ENCODE data around the gene SEC63.
"Not testable (repeated sequence)": the region's sequence is repeated elsewhere in the genome, so short reads cannot be mapped to it uniquely, and the experiment has no call there.

Gene SEC63

DNA sequence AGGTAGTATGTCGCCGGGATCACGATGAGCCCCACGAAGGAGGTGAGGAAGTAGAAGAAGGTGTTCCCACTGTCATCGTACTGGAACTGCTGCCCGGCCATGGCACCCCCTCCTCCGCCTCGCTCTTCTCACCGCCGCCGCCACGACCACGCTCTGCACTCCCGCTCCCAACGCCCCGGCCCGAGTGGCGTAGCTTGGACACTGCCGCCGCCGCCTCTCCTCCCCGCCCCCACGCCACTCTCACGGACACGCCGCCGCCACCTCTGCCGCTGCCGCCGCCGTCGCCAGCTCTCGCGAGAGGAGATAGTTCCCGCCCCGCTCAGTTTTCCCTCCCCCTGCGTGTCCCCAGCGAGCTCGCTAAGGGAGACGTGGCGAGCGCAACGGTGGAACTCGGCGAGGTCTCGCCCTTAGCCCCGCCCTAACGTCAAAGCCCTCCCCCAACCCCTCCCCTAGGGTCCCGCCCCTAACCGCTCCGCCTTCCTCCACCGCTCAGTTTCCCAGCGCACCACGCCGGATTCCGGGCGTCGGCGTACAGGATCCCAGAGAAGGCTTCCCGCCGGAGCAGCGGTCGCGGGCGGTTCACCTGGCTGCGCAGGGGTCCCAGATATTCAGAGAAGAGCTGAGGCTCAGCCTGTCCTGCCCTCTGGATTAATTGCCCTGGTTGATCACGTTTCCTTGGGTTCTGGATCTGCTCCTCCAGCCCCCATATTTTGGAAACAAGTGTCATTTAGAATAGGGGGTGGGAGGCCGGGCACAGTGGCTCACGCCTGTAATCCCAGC lies at the start of gene SEC63:
SEC63 (minus strand) TSS at position 300 of the 780 bp plus-strand sequence; CDS start at position 101, 199 bp downstream.
- DNase-seq = peak; percentile 98

DNA sequence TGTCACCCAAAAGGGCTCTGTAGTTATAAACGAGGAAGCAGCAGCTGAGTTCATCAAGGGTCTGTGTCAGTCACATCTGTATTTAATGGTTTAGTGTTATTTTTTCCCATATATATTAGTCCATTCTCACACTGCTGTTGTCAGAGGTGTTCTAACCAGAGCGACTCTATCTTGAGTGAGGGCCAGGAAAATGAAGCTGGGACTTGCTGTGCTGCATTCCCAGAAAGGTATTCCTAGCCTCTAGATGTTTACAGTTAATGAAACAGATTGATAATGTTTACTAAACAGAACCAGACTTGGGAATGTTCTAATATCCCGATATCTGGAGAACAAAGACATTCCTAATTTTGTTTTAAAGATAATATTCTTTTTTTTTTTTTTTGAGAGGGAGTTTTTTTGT lies 48.0 kb upstream of the SEC63 start:
- no peak for DNase-seq

DNA sequence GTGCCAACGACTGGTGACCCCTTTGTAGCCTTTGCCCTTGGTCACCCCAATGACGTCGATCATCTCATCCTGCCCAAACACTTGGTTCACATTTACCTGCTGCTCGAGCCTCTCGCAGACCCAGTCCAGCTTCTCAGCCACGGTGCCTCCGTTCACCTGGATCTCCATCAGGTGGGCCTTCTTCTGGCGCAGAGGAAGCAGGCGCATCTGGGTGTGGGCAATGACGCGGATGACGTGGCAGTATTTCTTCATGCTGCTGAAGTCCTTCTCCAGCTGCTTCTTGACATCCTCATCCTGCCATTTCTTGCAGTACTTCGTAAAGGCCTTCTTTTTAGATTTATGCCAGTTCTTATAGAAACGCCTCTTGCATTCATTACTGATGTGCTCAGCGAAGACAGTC lies 46.9 kb upstream of the SEC63 start:
- DNase-seq = no peak

- no peak for DNase-seq
Observed at GRCh38 chr6:108002365-108003221, 44.6 kb upstream of the SEC63 start.

DNA sequence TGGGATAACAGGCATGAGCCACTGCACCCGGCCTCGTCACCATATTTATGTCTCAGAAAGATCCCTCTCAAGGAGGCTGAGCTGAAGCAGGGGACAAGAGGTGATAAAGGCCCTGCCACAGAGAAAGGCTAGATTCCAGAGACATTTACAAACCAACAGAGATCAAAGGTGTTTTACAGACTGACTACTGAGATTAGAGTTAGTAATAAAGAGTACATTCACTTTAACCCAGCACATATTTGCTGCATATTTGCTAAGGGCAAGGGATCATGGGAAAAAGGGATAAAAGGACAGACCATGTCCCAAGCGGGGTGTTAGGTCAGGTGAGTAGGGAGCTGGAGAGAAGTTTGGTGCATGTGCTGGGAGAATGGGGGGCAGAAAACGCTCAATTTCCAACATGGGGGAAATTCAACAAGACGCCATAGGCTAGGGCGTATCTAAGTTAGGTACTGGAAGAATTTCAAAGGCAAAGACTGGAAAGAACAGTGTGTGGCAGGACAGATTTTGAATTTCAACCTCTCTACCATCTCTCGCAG lies 43.8 kb upstream of the SEC63 start:
- DNase-seq = no peak

- DNase-seq = not testable (repeated sequence)
Observed at GRCh38 chr6:108000259-108000658, 42.3 kb upstream of the SEC63 start.

- DNase-seq = no peak
Observed at GRCh38 chr6:107999341-107999740, 41.3 kb upstream of the SEC63 start.

GRCh38 chr6:107991772-107992550 lies 34.0 kb upstream of the SEC63 start:
- no peak for DNase-seq

- DNase-seq = no peak
Observed at GRCh38 chr6:107991061-107991460, 33.1 kb upstream of the SEC63 start.

- not testable (repeated sequence) for DNase-seq
Observed at GRCh38 chr6:107990587-107990986, 32.6 kb upstream of the SEC63 start.

- no peak for DNase-seq
Observed at GRCh38 chr6:107989166-107990094, 31.4 kb upstream of the SEC63 start.

GRCh38 chr6:107988570-107988969 lies 30.6 kb upstream of the SEC63 start:
- no peak for DNase-seq

DNA sequence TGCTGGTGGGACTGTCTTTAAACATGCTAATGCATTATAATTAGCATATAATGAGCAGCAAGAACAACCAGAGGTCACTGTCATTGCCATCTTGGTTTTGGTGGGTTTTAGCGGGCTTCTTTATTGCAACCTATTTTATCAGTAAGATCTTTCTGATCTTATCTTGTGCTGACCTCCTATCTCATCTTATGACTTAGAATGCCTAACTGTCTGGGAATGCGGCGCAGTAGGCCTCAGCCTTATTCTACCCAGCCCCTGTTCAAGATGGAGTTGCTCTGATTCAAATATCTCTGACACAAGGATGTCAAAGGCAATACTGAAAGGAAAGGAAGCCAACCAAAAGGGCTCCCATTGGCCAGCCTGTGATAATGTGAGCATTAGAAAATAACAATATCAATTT lies 29.8 kb upstream of the SEC63 start:
- no peak for DNase-seq

DNA sequence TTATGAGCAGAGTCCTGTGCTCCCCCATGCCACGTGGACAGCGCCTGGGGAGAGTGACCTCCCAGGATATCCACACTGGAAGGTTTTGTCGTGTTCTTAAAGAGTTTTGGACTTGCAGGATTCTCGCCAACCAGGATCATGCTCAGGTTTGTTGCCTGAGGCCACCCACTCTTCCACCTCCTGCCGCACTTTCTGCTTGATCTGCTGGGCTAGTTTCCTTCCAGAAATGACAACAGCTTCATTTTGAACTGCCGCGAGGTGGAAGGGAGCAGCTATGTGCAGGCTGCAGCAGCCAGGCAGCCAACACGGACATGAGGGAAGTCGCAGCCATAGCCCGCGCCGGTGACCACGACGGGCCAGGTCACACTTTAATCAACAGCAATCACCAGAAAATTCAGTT lies 27.7 kb upstream of the SEC63 start:
- DNase-seq = no peak

DNA sequence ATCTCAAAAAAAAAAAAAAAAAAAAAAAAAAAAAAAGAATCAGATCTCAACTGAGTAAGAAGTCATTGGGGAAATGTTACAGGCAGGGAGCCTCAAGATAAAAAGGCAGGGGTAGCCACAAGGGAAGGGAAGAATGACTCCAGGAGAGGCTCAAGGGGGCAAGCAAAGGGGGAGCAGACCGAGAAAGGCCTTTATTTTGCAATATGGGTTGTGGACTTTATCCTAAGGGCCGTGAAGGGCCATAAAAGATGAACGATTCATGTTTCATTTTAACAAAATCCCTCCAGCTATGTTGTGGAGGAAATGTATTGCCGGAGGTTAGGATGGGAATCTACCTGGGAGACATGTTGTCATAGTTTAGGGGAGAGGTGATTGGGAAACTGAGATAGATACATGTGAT lies 25.8 kb upstream of the SEC63 start:
- DNase-seq = no peak

DNA sequence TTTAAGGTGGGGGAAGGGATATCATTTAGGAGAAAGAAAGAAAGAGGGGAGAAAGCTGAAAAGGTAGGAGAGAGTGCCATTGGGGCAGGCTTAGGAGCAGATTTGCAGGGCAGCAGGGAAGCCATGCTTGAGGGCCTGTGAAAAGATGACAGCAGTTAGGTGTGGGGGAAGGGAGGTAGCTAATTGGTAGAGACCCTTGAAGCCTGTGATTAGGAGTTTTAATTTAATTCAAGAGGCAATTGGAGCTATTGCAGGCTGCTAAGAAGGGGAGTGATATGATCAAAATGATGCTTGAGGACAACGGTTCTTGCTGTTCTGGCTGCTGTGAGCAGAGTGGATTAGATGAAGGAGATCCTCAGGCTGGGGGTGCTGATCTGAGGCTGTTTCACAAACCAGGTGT lies 24.5 kb upstream of the SEC63 start:
- DNase-seq = no peak

DNA sequence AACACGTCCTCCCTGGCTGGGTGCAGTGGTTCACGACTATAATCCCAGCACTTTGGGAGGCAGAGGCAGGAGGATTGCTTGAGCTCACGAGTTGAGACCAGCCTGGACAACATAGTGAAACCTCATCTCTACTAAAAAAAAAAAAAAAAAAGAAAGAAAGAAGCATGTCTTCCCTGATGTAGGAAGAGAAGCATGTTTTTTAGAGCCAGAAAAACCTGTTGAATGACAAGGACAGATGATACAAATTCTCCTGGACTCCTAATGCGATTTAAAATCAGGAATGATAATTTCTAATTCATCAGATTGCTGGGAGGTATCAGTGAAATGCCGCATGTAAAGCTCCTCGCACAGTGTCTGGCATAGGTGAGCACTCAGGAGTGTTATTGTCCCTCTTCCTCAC lies 23.7 kb upstream of the SEC63 start:
- DNase-seq = no peak

DNA sequence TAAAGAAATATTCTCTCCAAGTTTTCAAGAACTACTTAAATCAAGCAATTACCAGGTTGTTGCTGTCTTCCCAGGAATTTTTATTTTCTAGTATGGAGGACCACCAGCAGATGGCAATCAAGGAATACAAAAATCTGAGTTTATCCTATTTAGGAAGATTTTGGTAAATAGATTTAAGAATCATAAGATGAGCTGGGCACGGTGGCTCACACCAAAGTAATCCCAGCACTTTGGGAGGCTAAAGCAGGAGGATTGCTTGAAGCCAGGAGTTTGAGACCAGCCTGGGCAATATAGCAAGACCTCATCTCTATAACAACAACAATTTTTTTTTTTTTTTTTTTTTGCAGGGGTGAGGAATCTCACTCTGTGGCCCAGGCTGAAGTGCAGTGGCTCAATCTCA lies 19.3 kb upstream of the SEC63 start:
- DNase-seq = no peak

- DNase-seq = no peak
Observed at GRCh38 chr6:107976155-107976783, 18.3 kb upstream of the SEC63 start.

GRCh38 chr6:107973594-107973993 lies 15.6 kb upstream of the SEC63 start:
- DNase-seq = no peak

GRCh38 chr6:107972413-107973096 lies 14.5 kb upstream of the SEC63 start:
- no peak for DNase-seq
